HCT116 (cell line): ENCODE results near the gene ACTA2. TPM values are rescaled to one million over a fixed set of nuclear protein-coding genes. Genes with fewer than 3 reads are reported as not detected.

ENCODE experiments used
- ATAC-seq: fragments of 200-7000 bp; cut with Tn5 transposase; 2 replicates; pipeline ENCODE4 v1.9.1; 2020; ENCODE audit warnings: mild to moderate bottlenecking, moderate library complexity
- BruUV-seq: library from RNA; stranded (reverse); fragments of 400-500 nt; replicated peaks from 2 replicates; lab custom pipeline; 2021; lab: Mats Ljungman, UMichigan
- CTCF ChIA-PET: fragments of 300-600 bp; sonication (Branson Sonifier 250); formaldehyde crosslinking; loops from one replicate; lab custom pipeline; 2021; ENCODE audit warnings: antibody characterized with exemption; lab: Charles Lee
- POLR2A ChIA-PET: fragments of 300-600, 350-600 bp; sonication (Branson Sonifier 250); formaldehyde crosslinking; loops from one replicate; lab custom pipeline; 2021; ENCODE audit warnings: antibody characterized with exemption; lab: Charles Lee
- RAD21 ChIA-PET, 2 experiments: fragments of 300-600 bp; sonication (Branson Sonifier 250); formaldehyde crosslinking; loops; one replicate each; lab custom pipeline; 2023; ENCODE audit warnings: low total read pairs in 2 of 2; ENCODE audit not compliant: uncharacterized antibody in 2 of 2, unreplicated experiment in 2 of 2, low non-redundant PET in 1 of 2; lab: Charles Lee
- DNase-seq: peaks from one replicate; pipeline ENCODE4 v3.0.0-alpha.2; 2010; ENCODE audit warnings: low read depth, low spot score
- H2AFZ ChIP-seq: fragments of 200-600 bp; shearing (Covaris generic), sonication (generic); 2 replicates; pipeline ENCODE4 v1.6.1; 2017; ENCODE audit warnings: low read depth, mixed run types, mixed read lengths, antibody characterized with exemption, low read length; ENCODE audit not compliant: poor library complexity, severe bottlenecking
- H3K27ac ChIP-seq: 2 replicates; pipeline ENCODE4 v1.5.1; 2012; ENCODE audit warnings: low read depth, low read length
- H3K27me3 ChIP-seq: fragments of 200-600 bp; sonication (generic); 2 replicates; pipeline ENCODE4 v1.6.1; 2016; ENCODE audit warnings: mixed run types, low read length, mixed read lengths; ENCODE audit not compliant: insufficient read depth
- H3K36me3 ChIP-seq, 2 experiments: fragments of 200-500 bp in 1 of 2; fragments of 200-600 bp in 1 of 2; sonication (Bioruptor generic) in 1 of 2; sonication (generic) in 1 of 2; 2 replicates each; pipeline versions ENCODE4 v1.5.1 to v1.6.1; 2014 to 2016; ENCODE audit warnings: low read length in 2 of 2, inconsistent platforms in 1 of 2, mixed read lengths in 1 of 2, mixed run types in 1 of 2; ENCODE audit not compliant: insufficient read depth in 2 of 2, control insufficient read depth in 1 of 2
- H3K4me1 ChIP-seq, 2 experiments: fragments of 200-600 bp in 1 of 2; sonication (generic) in 1 of 2; 2 replicates each; pipeline versions ENCODE4 v1.5.1 to v1.6.1; 2012 to 2017; ENCODE audit warnings: low read length in 2 of 2, inconsistent platforms in 1 of 2, mild to moderate bottlenecking in 1 of 2, mixed read lengths in 1 of 2, mixed run types in 1 of 2, moderate library complexity in 1 of 2; ENCODE audit not compliant: insufficient read depth in 2 of 2, control insufficient read depth in 1 of 2
- H3K4me2 ChIP-seq: fragments of 200-600 bp; sonication (generic); 2 replicates; pipeline ENCODE4 v1.6.1; 2017; ENCODE audit warnings: mixed run types, low read length, mixed read lengths
- H3K4me3 ChIP-seq, 2 experiments: fragments of 200-600 bp in 1 of 2; sonication (generic) in 1 of 2; replicated peaks in 1 of 2; 2 replicates each; pipeline ENCODE4 v1.5.1; 2011 to 2016; ENCODE audit warnings: low read length in 2 of 2, control low read depth in 1 of 2, low read depth in 1 of 2, mild to moderate bottlenecking in 1 of 2, mixed read lengths in 1 of 2, mixed run types in 1 of 2
- H3K79me2 ChIP-seq: fragments of 200-600 bp; sonication (generic); 2 replicates; pipeline ENCODE4 v1.6.1; 2017; ENCODE audit warnings: mild to moderate bottlenecking, mixed run types, low read length, moderate library complexity, mixed read lengths; ENCODE audit not compliant: insufficient read depth
- H3K9ac ChIP-seq: fragments of 200-600 bp; sonication (generic); 2 replicates; pipeline ENCODE4 v1.6.1; 2016; ENCODE audit warnings: low read length, mixed read lengths
- H3K9me2 ChIP-seq: fragments of 200-600 bp; sonication (generic), shearing (Covaris generic); 2 replicates; pipeline ENCODE4 v1.6.1; 2017; ENCODE audit warnings: mixed run types, mild to moderate bottlenecking, moderate library complexity; ENCODE audit not compliant: insufficient read depth
- H3K9me3 ChIP-seq, 2 experiments: fragments of 200-500 bp in 1 of 2; fragments of 200-600 bp in 1 of 2; sonication (Bioruptor generic) in 1 of 2; sonication (generic) in 1 of 2; 2 replicates each; pipeline ENCODE4 v1.6.1; 2014 to 2017; ENCODE audit warnings: low read length in 2 of 2, mixed read lengths in 2 of 2, inconsistent platforms in 1 of 2, low read depth in 1 of 2, mild to moderate bottlenecking in 1 of 2, mixed run types in 1 of 2, moderate library complexity in 1 of 2; ENCODE audit not compliant: control insufficient read depth in 1 of 2, insufficient read depth in 1 of 2
- H4K20me1 ChIP-seq: fragments of 200-600 bp; sonication (generic), shearing (Covaris generic); 2 replicates; pipeline ENCODE4 v1.6.1; 2017; ENCODE audit warnings: mixed run types, mild to moderate bottlenecking, moderate library complexity; ENCODE audit not compliant: insufficient read depth
- CEBPB ChIP-seq: IDR thresholded peaks from 2 replicates; pipeline ENCODE4 v1.6.1; 2012; ENCODE audit warnings: low read depth
- EZH2 ChIP-seq: fragments of 200-600 bp; sonication (generic); IDR thresholded peaks from 2 replicates; pipeline ENCODE4 v1.6.1; 2017; ENCODE audit warnings: antibody characterized with exemption, mixed run types
- FOSL1 ChIP-seq: IDR thresholded peaks from 2 replicates; pipeline ENCODE4 v1.6.1; 2012; ENCODE audit warnings: low read depth
- JUND ChIP-seq: IDR thresholded peaks from 2 replicates; pipeline ENCODE4 v1.6.1; 2012
- SRF ChIP-seq: IDR thresholded peaks from 2 replicates; pipeline ENCODE4 v1.6.1; 2012; ENCODE audit warnings: low read depth
- TCF7L2 ChIP-seq: IDR thresholded peaks from 2 replicates; pipeline ENCODE4 v1.7.0; 2011; ENCODE audit warnings: borderline replicate concordance, inconsistent platforms; ENCODE audit not compliant: insufficient read depth, insufficient read length; ENCODE audit errors: extremely low read depth
- YY1 ChIP-seq: IDR thresholded peaks from 2 replicates; pipeline ENCODE4 v1.6.1; 2011; ENCODE audit warnings: low read length, low read depth, moderate library complexity, mild to moderate bottlenecking; ENCODE audit not compliant: insufficient replicate concordance; ENCODE audit errors: extremely low read depth
- intact Hi-C: fragments of 100-400 bp; cut with micrococcal nuclease; formaldehyde crosslinking; loops from 2 replicates; pipeline ENCODE4 v1.10.0; 2022
- total RNA-seq: library from RNA; stranded (reverse); gene quantifications from one replicate; pipeline ENCODE4 v1.2.1, GENCODE V29; 2021; ENCODE audit not compliant: unreplicated experiment
- TF ChIP-seq, protein P1 (sequence below): IDR thresholded peaks from 2 replicates; pipeline ENCODE4 v1.6.1; 2012; ENCODE audit warnings: low read depth

Gene ACTA2
- total RNA-seq, 1 experiment from 2014 or later: 9.4 TPM

DNA sequence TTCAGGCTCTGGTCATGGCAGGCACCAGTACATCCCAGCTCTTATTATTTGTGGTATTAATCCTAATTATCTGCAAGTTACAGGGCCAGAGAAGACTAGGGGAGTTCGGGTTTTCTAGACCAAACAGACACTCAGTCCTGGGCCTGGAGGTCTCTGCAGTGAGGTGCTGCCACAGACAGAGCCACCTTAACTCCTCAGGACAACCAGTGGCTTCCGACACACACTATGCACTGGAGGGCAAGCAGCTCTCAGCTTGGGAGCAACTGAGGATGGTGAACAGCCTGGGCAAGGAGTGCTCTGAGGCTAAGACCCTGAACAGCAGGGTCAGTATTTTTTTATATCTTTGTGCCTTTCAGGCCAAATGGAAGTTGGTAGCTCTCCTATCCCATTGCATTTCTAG lies 19.0 kb downstream of the ACTA2 start:
- H3K36me3 ChIP-seq: no peaks in the 10 kb centered on the region
- no peaks in the 10 kb centered on the region for H4K20me1 ChIP-seq
- H3K27ac ChIP-seq: no peak overlapping the region
- RAD21 ChIA-PET: interaction anchor here (1.1 to 2.0 kb wide), 4 partner anchors 98 to 369 kb away, joined by 3 to 10 read pairs (median 6); no protein-coding TSS in a partner anchor
- H3K9ac ChIP-seq: no peak overlapping the region
- no peaks in the 10 kb centered on the region for H3K9me3 ChIP-seq
- H3K79me2 ChIP-seq: no peaks in the 10 kb centered on the region
- intact Hi-C loops: no loop called here
- H3K27me3 ChIP-seq: no peaks in the 10 kb centered on the region
- H3K4me1 ChIP-seq: peaks cover 7 to 16% of the 10 kb centered on the region in 2 experiments; a peak in 3 of 4 replicates
- POLR2A ChIA-PET: no interaction called here
- H3K4me2 ChIP-seq: no peak overlapping the region
- ATAC-seq: no peak
- no peak for TF ChIP-seq EZH2
- TF ChIP-seq YY1: no peak
- TF ChIP-seq, protein P1, sequence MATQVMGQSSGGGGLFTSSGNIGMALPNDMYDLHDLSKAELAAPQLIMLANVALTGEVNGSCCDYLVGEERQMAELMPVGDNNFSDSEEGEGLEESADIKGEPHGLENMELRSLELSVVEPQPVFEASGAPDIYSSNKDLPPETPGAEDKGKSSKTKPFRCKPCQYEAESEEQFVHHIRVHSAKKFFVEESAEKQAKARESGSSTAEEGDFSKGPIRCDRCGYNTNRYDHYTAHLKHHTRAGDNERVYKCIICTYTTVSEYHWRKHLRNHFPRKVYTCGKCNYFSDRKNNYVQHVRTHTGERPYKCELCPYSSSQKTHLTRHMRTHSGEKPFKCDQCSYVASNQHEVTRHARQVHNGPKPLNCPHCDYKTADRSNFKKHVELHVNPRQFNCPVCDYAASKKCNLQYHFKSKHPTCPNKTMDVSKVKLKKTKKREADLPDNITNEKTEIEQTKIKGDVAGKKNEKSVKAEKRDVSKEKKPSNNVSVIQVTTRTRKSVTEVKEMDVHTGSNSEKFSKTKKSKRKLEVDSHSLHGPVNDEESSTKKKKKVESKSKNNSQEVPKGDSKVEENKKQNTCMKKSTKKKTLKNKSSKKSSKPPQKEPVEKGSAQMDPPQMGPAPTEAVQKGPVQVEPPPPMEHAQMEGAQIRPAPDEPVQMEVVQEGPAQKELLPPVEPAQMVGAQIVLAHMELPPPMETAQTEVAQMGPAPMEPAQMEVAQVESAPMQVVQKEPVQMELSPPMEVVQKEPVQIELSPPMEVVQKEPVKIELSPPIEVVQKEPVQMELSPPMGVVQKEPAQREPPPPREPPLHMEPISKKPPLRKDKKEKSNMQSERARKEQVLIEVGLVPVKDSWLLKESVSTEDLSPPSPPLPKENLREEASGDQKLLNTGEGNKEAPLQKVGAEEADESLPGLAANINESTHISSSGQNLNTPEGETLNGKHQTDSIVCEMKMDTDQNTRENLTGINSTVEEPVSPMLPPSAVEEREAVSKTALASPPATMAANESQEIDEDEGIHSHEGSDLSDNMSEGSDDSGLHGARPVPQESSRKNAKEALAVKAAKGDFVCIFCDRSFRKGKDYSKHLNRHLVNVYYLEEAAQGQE: no peak
- TF ChIP-seq SRF: no peak
- no peak for TF ChIP-seq FOSL1
- no peak for TF ChIP-seq CEBPB
- no peak for TF ChIP-seq JUND
- no peak for TF ChIP-seq TCF7L2
- TF ChIP-seq, all 23 proteins: peak for 0
- H3K4me3 ChIP-seq: no peak overlapping the region
- DNase-seq: no peak
- CTCF ChIA-PET: interaction anchor here (1.0 to 5.9 kb wide), 24 partner anchors 10 to 369 kb away, joined by 3 to 148 read pairs (median 5); partner anchors contain the start of genes ANKRD22, FAS, LIPA and STAMBPL1
- BruUV-seq: no TSS peak
- H2AFZ ChIP-seq: no peak overlapping the region
- no peaks in the 10 kb centered on the region for H3K9me2 ChIP-seq
